CD4-positive, alpha-beta T cell (primary cell): ENCODE measurements around the gene SNED1. TPM values are rescaled to one million over a fixed set of nuclear protein-coding genes. Genes with fewer than 3 reads are reported as not detected.

ENCODE experiments used
- ATAC-seq: fragments of 200-7000 bp; cut with Tn5 transposase; one replicate; pipeline ENCODE4 v1.10.0; 2022; ENCODE audit warnings: mild to moderate bottlenecking; ENCODE audit not compliant: poor library complexity
- CTCF ChIA-PET: fragments of 350-600 bp; sonication (Branson Sonifier 250); formaldehyde crosslinking; loops from one replicate; lab custom pipeline; 2021; ENCODE audit warnings: antibody characterized with exemption, inconsistent platforms; lab: Charles Lee
- POLR2A ChIA-PET: fragments of 350-600 bp; sonication (Branson Sonifier 250); formaldehyde crosslinking; loops from one replicate; lab custom pipeline; 2021; ENCODE audit warnings: antibody characterized with exemption, inconsistent platforms; lab: Charles Lee
- DNase-seq, 14 experiments: peaks; one replicate each; pipeline ENCODE4 v3.0.0-alpha.2; 2013 to 2020; ENCODE audit warnings: mixed read lengths in 2 of 14
- H3K27ac ChIP-seq, 2 donors: one replicate each; pipeline versions ENCODE4 v1.5.1 to v1.7.0; 2013; ENCODE audit warnings: low read length in 2 of 2, low read depth in 1 of 2, mild to moderate bottlenecking in 1 of 2
- H3K27me3 ChIP-seq, 2 experiments: 1 replicate in 1 of 2; 2 replicates in 1 of 2; pipeline versions ENCODE4 v1.6.1 to v1.7.0; 2013; ENCODE audit warnings: low read length in 2 of 2, control low read depth in 1 of 2, mild to moderate bottlenecking in 1 of 2, moderate library complexity in 1 of 2; ENCODE audit not compliant: insufficient read depth in 2 of 2, control insufficient read depth in 1 of 2
- H3K36me3 ChIP-seq: one replicate; pipeline ENCODE4 v1.6.1; 2013; ENCODE audit warnings: low read length, control low read depth; ENCODE audit not compliant: insufficient read depth
- H3K4me1 ChIP-seq: one replicate; pipeline ENCODE4 v1.6.1; 2013; ENCODE audit warnings: low read length, control low read depth; ENCODE audit not compliant: insufficient read depth
- H3K4me3 ChIP-seq: one replicate; pipeline ENCODE4 v1.5.1; 2013; ENCODE audit warnings: mild to moderate bottlenecking, low read length, moderate library complexity
- H3K9me3 ChIP-seq, 2 experiments: 1 replicate in 1 of 2; 2 replicates in 1 of 2; pipeline versions ENCODE4 v1.6.1 to v1.7.0; 2013; ENCODE audit warnings: low read length in 2 of 2, mild to moderate bottlenecking in 2 of 2, control low read depth in 1 of 2, moderate library complexity in 1 of 2; ENCODE audit not compliant: control insufficient read depth in 1 of 2, insufficient read depth in 1 of 2
- H3K27ac Mint-ChIP-seq: one replicate; pipeline ENCODE4 v1.8.0; 2020; ENCODE audit warnings: mixed read lengths
- H3K27me3 Mint-ChIP-seq: one replicate; pipeline ENCODE4 v1.8.0; 2021; ENCODE audit warnings: mixed read lengths
- H3K36me3 Mint-ChIP-seq: one replicate; pipeline ENCODE4 v1.8.0; 2021; ENCODE audit warnings: low read depth, mixed read lengths
- H3K4me1 Mint-ChIP-seq: one replicate; pipeline ENCODE4 v1.8.0; 2021; ENCODE audit warnings: low read depth, mixed read lengths
- H3K4me3 Mint-ChIP-seq: one replicate; pipeline ENCODE4 v1.8.0; 2020; ENCODE audit warnings: mild to moderate bottlenecking, mixed read lengths
- H3K9me3 Mint-ChIP-seq: one replicate; pipeline ENCODE4 v1.8.0; 2020; ENCODE audit warnings: mixed read lengths
- CTCF ChIP-seq: fragments of 200-600 bp; IDR thresholded peaks from one replicate; pipeline ENCODE4 v1.8.0; 2022; ENCODE audit warnings: antibody characterized with exemption, mild to moderate bottlenecking
- intact Hi-C, 2 experiments: fragments of 100-400 bp; cut with DNase I in 1 of 2; cut with micrococcal nuclease in 1 of 2; formaldehyde crosslinking; loops; one replicate each; pipeline versions ENCODE4 v1.15.1 to v1.9.0; 2023 to 2025; cut with DNase I, micrococcal nuclease
- total RNA-seq, 174 experiments: library from RNA in 2 of 174; stranded (reverse) in 2 of 174; gene quantifications; one replicate each; pipeline ENCODE4 v1.2.3 and lab custom pipeline; 2021 to 2026

Gene SNED1
- total RNA-seq, 2 experiments from 2014 or later = 42.0 to 42.7 TPM

GRCh38 chr2:241109210-241110088, 111.0 kb downstream of the SNED1 start:
- H3K9me3 Mint-ChIP-seq = peaks cover 2% of the 10 kb centered on the region
- peaks cover 44% of the 10 kb centered on the region for H3K36me3 Mint-ChIP-seq
- no peaks in the 10 kb centered on the region for H3K27me3 Mint-ChIP-seq
- peak overlapping the region; percentile 91 for H3K4me3 Mint-ChIP-seq
- Histone ChIP-seq H3K36me3 (peaks cover 14% of the 10 kb centered on the region), H3K27ac (peak overlapping the region; percentile 90 to 92), H3K4me3 (peak overlapping the region; percentile 68), H3K4me1 (peaks cover 79% of the 10 kb centered on the region), H3K9me3 (peaks cover 0 to 13% of the 10 kb centered on the region in 2 experiments), H3K27me3 (no peaks in the 10 kb centered on the region)
- CTCF ChIA-PET = no interaction called here
- H3K27ac Mint-ChIP-seq = peak overlapping the region; percentile 95
- peak in 4 of 14 experiments; percentile 35 to 53 (median 45) for DNase-seq
- TF ChIP-seq CTCF = no peak
- ATAC-seq = no peak
- H3K4me1 Mint-ChIP-seq = peaks cover 61% of the 10 kb centered on the region
- POLR2A ChIA-PET = interaction anchor here (0.6 to 5.1 kb wide), 12 partner anchors 9 to 205 kb away, joined by 3 to 40 read pairs (median 4); partner anchors contain the start of genes HDLBP, PASK and PPP1R7
- intact Hi-C loops = loop anchor here (10.0 kb wide), 2 partner anchors 75 to 525 kb away; partner anchors contain the start of gene CAPN10 (in 1 of the 2)

GRCh38 chr2:241110089-241110606, 111.7 kb downstream of the SNED1 start:
- Histone ChIP-seq H3K4me1 (peaks cover 72% of the 10 kb centered on the region), H3K9me3 (peaks cover 0 to 13% of the 10 kb centered on the region in 2 experiments), H3K36me3 (peaks cover 21% of the 10 kb centered on the region), H3K27ac (peak overlapping the region; percentile 90 to 92), H3K4me3 (peak overlapping the region; percentile 68), H3K27me3 (no peaks in the 10 kb centered on the region)
- ATAC-seq (no peak), DNase-seq (no peak)
- Mint-ChIP-seq H3K36me3 (peaks cover 51% of the 10 kb centered on the region), H3K27ac (peak overlapping the region; percentile 95), H3K4me1 (peaks cover 61% of the 10 kb centered on the region), H3K4me3 (peak overlapping the region; percentile 91), H3K9me3 (peaks cover 2% of the 10 kb centered on the region), H3K27me3 (no peaks in the 10 kb centered on the region)
- ChIA-PET CTCF (no interaction called here), POLR2A (interaction anchor here (1.0 to 5.1 kb wide), 8 partner anchors 8 to 205 kb away, joined by 3 to 40 read pairs (median 7); partner anchors contain the start of genes HDLBP, MTERF4, PASK and PPP1R7)
- intact Hi-C loops = no loop called here
- no peak for TF ChIP-seq CTCF

- ChIA-PET POLR2A (interaction anchor here (1.0 to 5.1 kb wide), 8 partner anchors 9 to 204 kb away, joined by 3 to 40 read pairs (median 7); partner anchors contain the start of genes HDLBP, MTERF4, PASK and PPP1R7), CTCF (no interaction called here)
- peaks cover 0 to 13% of the 10 kb centered on the region in 2 experiments for H3K9me3 ChIP-seq
- Mint-ChIP-seq H3K27ac (peak overlapping the region; percentile 95), H3K27me3 (no peaks in the 10 kb centered on the region), H3K9me3 (peaks cover 2% of the 10 kb centered on the region), H3K4me3 (peak overlapping the region; percentile 91), H3K36me3 (peaks cover 54% of the 10 kb centered on the region), H3K4me1 (peaks cover 61% of the 10 kb centered on the region)
- TF ChIP-seq CTCF = no peak
- H3K4me1 ChIP-seq = peaks cover 65% of the 10 kb centered on the region
- H3K4me3 ChIP-seq = peak overlapping the region; percentile 68
- intact Hi-C loops = no loop called here
- DNase-seq (peak in 2 of 14 experiments; percentile 36 to 42), ATAC-seq (no peak)
- no peaks in the 10 kb centered on the region for H3K27me3 ChIP-seq
- H3K36me3 ChIP-seq = peaks cover 24% of the 10 kb centered on the region
- peak overlapping the region; percentile 90 to 92 for H3K27ac ChIP-seq
These were observed 112.4 kb downstream of the SNED1 start for GRCh38 chr2:241110607-241111439.
